AG04450 (cell line): ENCODE results near the gene ETV6. TPM values are rescaled to one million over a fixed set of nuclear protein-coding genes. Genes with fewer than 3 reads are reported as not detected.

Experiments used
- CTCF ChIA-PET: fragments of 300-600, 350-600 bp; formaldehyde crosslinking; extraction: SDS; loops from one replicate; lab custom pipeline; 2022; ENCODE audit warnings: antibody characterized with exemption, inconsistent platforms; lab: Charles Lee
- POLR2A ChIA-PET: fragments of 350-600 bp; formaldehyde crosslinking; extraction: SDS; loops from one replicate; lab custom pipeline; 2021; ENCODE audit warnings: antibody characterized with exemption, inconsistent platforms; lab: Yijun Ruan, JAX
- DNase-seq: peaks from one replicate; pipeline ENCODE4 v3.0.0-alpha.2; 2011; ENCODE audit warnings: low read depth, low spot score
- H3K27ac ChIP-seq: one replicate; pipeline ENCODE4 v1.5.1; 2012; ENCODE audit warnings: low read depth, low read length, control low read depth
- H3K27me3 ChIP-seq: one replicate; pipeline ENCODE4 v1.6.0; 2012; ENCODE audit warnings: low read length; ENCODE audit not compliant: control insufficient read depth, insufficient read depth
- H3K4me3 ChIP-seq: 2 replicates; pipeline ENCODE4 v1.5.1; 2011; ENCODE audit warnings: mild to moderate bottlenecking, low read depth, low read length, control low read depth
- H3K9me3 ChIP-seq: 2 replicates; pipeline ENCODE4 v1.5.1; 2012; ENCODE audit warnings: low read length; ENCODE audit not compliant: control insufficient read depth, insufficient read depth
- polyA plus RNA-seq: library from polyadenylated mRNA; depleted of rRNA; stranded (reverse); fragments of >200 nt; gene quantifications from 2 replicates; pipeline ENCODE4 v1.2.3, GENCODE V29; 2011
- TF ChIP-seq, protein P1 (sequence below): IDR thresholded peaks from 2 replicates; pipeline ENCODE4 v1.5.1; 2011; ENCODE audit warnings: low read depth, low read length, control low read depth, inconsistent platforms

The ETV6 gene
- polyA plus RNA-seq, 1 experiment, result 7.9 TPM

DNA sequence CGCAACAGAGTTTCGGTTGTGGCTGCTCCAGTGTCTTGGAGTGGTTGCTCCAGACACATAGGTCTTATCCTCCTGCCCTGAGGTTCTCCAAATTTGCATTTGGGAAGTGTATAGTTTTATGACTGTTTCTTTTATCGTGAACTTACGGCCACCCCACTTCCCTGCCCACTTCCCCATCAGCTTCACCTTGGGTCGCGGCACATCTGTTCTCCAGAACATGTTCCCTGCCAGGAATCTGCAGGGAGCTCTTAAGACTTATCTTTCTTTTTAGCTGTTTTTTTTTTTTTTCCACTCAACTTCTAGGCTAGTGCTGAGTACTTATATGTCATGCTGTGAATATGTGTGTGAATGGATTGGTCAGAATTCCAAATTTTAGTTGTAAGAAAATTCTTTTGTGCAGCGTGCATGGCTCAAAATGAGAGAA lies 75.4 kb downstream of the ETV6 start:
- Histone ChIP-seq H3K27ac (no peak overlapping the region), H3K4me3 (no peak overlapping the region), H3K9me3 (no peaks in the 10 kb centered on the region; the same call in 1 of the 2 replicates), H3K27me3 (no peaks in the 10 kb centered on the region)
- ChIA-PET CTCF (interaction anchor here (0.8 kb wide), 1 partner anchor 166 kb away, joined by 3 read pairs; no protein-coding TSS in a partner anchor), POLR2A (no interaction called here)
- no peak for DNase-seq
- TF ChIP-seq, protein P1, sequence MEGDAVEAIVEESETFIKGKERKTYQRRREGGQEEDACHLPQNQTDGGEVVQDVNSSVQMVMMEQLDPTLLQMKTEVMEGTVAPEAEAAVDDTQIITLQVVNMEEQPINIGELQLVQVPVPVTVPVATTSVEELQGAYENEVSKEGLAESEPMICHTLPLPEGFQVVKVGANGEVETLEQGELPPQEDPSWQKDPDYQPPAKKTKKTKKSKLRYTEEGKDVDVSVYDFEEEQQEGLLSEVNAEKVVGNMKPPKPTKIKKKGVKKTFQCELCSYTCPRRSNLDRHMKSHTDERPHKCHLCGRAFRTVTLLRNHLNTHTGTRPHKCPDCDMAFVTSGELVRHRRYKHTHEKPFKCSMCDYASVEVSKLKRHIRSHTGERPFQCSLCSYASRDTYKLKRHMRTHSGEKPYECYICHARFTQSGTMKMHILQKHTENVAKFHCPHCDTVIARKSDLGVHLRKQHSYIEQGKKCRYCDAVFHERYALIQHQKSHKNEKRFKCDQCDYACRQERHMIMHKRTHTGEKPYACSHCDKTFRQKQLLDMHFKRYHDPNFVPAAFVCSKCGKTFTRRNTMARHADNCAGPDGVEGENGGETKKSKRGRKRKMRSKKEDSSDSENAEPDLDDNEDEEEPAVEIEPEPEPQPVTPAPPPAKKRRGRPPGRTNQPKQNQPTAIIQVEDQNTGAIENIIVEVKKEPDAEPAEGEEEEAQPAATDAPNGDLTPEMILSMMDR, result no peak

GRCh38 chr12:11725686-11726085 lies 76.2 kb downstream of the ETV6 start:
- DNase-seq, result no peak
- TF ChIP-seq, protein P1, result no peak
- no peak overlapping the region for H3K4me3 ChIP-seq
- POLR2A ChIA-PET, result no interaction called here
- CTCF ChIA-PET, result no interaction called here
- no peak overlapping the region for H3K27ac ChIP-seq
- no peaks in the 10 kb centered on the region for H3K27me3 ChIP-seq
- H3K9me3 ChIP-seq, result no peaks in the 10 kb centered on the region; the same call in 1 of the 2 replicates

DNA sequence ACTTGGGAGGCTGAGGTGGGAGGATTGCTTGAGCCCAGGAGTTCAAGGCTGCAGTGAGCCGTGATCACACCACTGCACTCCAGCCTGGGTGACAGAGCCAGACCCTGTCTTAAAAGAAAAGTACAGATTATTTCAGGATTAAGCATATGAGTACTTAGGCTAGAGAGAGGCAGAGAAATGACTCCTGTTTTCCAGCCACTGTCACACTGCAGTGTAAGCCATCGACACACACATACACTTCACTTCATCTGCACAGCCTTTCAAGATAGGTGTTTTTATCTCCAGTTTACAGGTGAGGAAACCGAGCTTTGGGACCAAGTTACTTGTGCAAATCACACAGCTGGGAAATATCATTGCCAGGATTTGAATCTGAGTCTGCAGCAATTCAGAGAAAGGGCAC lies 77.2 kb downstream of the ETV6 start:
- Histone ChIP-seq H3K27me3 (no peaks in the 10 kb centered on the region), H3K4me3 (no peak overlapping the region), H3K9me3 (no peaks in the 10 kb centered on the region; the same call in 1 of the 2 replicates), H3K27ac (no peak overlapping the region)
- TF ChIP-seq, protein P1, result no peak
- POLR2A ChIA-PET, result no interaction called here
- no peak for DNase-seq
- CTCF ChIA-PET, result interaction anchor here (1.2 kb wide), 1 partner anchor 21 kb away, joined by 3 read pairs; no protein-coding TSS in a partner anchor

- TF ChIP-seq, protein P1, result no peak
- ChIA-PET CTCF (interaction anchor here (1.2 kb wide), 1 partner anchor 20 kb away, joined by 3 read pairs; no protein-coding TSS in a partner anchor), POLR2A (no interaction called here)
- Histone ChIP-seq H3K9me3 (no peaks in the 10 kb centered on the region; the same call in 1 of the 2 replicates), H3K27ac (no peak overlapping the region), H3K27me3 (no peaks in the 10 kb centered on the region), H3K4me3 (no peak overlapping the region)
- DNase-seq, result no peak
Observed at GRCh38 chr12:11727133-11727664, 77.7 kb downstream of the ETV6 start.

DNA sequence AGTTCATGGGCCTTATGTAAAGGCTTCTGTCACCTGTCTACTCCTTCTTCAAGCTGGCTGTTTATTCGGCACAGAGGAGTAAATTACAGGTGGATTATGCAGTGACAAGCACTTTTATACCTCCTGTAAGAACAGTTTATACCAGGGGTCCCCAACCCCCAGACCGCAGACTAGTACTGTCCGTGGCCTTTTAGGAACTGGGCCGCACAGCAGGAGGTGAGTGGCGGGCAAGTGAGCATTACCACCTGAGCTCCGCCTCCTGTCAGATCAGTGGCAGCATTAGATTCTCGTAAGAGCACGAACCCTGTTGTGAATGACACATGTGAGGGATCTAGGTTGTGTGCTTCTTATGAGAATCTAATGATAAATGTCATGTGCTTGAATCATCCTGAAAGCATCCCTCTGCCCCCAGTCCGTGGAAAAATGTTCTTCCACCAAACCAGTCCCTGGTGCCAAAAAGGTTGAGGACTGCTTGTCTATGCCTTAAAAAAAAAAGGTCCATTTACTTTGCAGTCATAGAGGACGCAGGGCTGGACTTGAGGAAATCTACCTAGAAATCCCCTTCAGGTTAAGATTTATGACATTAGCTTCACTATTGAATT lies 78.8 kb downstream of the ETV6 start:
- H3K27ac ChIP-seq, result no peak overlapping the region
- H3K4me3 ChIP-seq, result no peak overlapping the region
- no peaks in the 10 kb centered on the region for H3K27me3 ChIP-seq
- no peak for DNase-seq
- ChIA-PET CTCF (no interaction called here), POLR2A (no interaction called here)
- TF ChIP-seq, protein P1, result no peak
- H3K9me3 ChIP-seq, result no peaks in the 10 kb centered on the region; the same call in 1 of the 2 replicates
